A549 treated with Hydrocortisone at 1 μM for 4 hours (cell line): Measurements from ENCODE around the gene GTF2E1. TPM values are rescaled to one million over a fixed set of nuclear protein-coding genes. Genes with fewer than 3 reads are reported as not detected.

ENCODE experiments used
- total RNA-seq: library from RNA; stranded (reverse); fragments of 200-300 nt; extraction: Qiagen RNA extraction; gene quantifications from 5 replicates; pipeline ENCODE4 v1.2.3, GENCODE V29; 2022

GTF2E1 gene
- 12.0 to 17.5 TPM (median 13.0 TPM) in 5 replicates for total RNA-seq

DNA sequence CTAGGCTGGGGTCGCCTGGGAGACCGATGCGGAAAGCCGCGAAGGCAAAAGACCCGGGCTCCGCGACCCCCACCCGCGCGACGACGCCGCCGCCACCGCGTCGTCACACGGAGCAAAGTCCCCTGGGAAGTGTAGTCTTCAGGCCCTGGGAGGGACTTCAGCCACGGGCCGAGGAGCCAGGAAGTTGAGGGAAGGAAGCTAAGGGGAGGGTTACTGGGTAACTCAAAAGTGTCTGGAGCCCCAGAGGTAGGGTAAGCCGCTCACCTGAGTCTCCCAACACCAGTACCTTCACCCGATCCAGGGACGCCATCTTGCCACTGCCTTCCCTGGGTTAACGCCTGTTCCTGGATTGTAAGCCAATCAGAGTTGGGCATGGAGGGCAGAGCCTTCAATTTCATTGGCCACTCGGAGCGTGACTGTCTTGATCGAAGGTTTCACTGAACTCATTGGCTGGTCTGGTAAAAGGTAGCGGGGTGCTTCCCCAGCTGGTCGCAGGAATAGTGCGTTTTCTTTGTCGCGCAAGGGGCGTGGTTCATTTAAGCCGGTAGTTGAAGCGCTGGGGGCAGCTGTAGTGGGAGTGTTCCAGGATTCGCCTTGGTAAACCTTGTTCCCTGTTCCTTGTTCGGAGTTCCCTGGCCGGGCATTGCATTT lies at the start of gene GTF2E1, which contains the start of gene RABL3:
Gene GTF2E1, plus strand, starts transcription at position 547 of the 651 bp plus-strand sequence. CDS start 7,809 bp downstream, outside the sequence.
Gene RABL3, minus strand, starts transcription at position 319 of the 651 bp plus-strand sequence. Its CDS starts 9 bp downstream, at position 310.

Other genes with a start within 250 kb of the GTF2E1 start
- 204 to 235 TPM (median 215 TPM) in 5 replicates for gene NDUFB4, start 146.4 kb upstream of the GTF2E1 start, total RNA-seq
- 16.4 to 23.7 TPM (median 21.8 TPM) in 5 replicates for gene HGD, start 60.5 kb upstream of the GTF2E1 start, total RNA-seq
- gene RABL3, start 228 bp upstream of the GTF2E1 start, total RNA-seq: 12.6 to 25.0 TPM (median 16.0 TPM) in 5 replicates
- not detected in 5 replicates for gene STXBP5L, start 165.5 kb downstream of the GTF2E1 start, total RNA-seq